ENCODE measurements around the gene LACRT. TPM values are rescaled to one million over a fixed set of nuclear protein-coding genes. Genes with fewer than 3 reads are reported as not detected.

The LACRT gene, protein sequence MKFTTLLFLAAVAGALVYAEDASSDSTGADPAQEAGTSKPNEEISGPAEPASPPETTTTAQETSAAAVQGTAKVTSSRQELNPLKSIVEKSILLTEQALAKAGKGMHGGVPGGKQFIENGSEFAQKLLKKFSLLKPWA
- not detected for total RNA-seq
- polyA plus RNA-seq: not detected
- long read RNA-seq, donor 1: 0 reads
- long read RNA-seq, donor 2: 0 reads
- long read RNA-seq, donor 3: 0 reads
- long read RNA-seq, donor 4: 0 reads
- long read RNA-seq, donor 5: 0 reads
- long read RNA-seq, donor 6: 0 reads
- long read RNA-seq, donor 7: 0 reads
- long read RNA-seq, donor 8: 0 reads
- long read RNA-seq, donor 9: 0 reads
- long read RNA-seq, donor 10: 0 reads

DNA sequence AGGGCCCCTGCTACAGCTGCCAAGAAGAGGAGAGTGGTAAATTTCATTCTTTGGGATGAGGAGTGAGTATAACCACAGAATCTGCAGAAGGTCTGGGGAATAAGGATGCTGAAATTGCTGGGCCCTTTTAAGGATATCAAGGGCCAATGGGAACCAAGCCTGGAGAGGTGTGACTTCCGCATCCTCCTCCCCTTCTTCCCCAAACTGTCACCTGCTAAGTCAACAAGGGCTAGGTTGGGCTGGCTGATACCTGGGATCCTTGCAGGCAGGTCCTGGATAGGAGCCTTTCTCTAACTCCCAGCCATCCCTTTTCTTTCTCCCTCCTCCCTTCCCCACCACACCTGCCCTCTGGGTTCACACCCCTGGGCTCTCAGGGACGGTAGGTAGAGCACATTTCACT is at the start of gene LACRT:
LACRT (minus strand) TSS at position 101 of the 400 bp plus-strand sequence; CDS start at position 47, 54 bp downstream.
- intact Hi-C loops (cut with DNase I; ENCODE audit: low total_unique reads): no loop called here
- H3K27ac ChIP-seq: no peak within 1 kb of the TSS
- H3K4me3 ChIP-seq: no peak within 1 kb of the TSS
- 56 to 75% (median 61%) methylated on average over 2 of the region's 2 CpGs for WGBS, 5 donors
- TF ChIP-seq, protein P1, sequence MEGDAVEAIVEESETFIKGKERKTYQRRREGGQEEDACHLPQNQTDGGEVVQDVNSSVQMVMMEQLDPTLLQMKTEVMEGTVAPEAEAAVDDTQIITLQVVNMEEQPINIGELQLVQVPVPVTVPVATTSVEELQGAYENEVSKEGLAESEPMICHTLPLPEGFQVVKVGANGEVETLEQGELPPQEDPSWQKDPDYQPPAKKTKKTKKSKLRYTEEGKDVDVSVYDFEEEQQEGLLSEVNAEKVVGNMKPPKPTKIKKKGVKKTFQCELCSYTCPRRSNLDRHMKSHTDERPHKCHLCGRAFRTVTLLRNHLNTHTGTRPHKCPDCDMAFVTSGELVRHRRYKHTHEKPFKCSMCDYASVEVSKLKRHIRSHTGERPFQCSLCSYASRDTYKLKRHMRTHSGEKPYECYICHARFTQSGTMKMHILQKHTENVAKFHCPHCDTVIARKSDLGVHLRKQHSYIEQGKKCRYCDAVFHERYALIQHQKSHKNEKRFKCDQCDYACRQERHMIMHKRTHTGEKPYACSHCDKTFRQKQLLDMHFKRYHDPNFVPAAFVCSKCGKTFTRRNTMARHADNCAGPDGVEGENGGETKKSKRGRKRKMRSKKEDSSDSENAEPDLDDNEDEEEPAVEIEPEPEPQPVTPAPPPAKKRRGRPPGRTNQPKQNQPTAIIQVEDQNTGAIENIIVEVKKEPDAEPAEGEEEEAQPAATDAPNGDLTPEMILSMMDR (IDR thresholded peaks at IDR 0.05): no peak
- no peak for TF ChIP-seq EP300 (IDR thresholded peaks at IDR 0.05)
- TF ChIP-seq POLR2AphosphoS5 (IDR thresholded peaks at IDR 0.05): no peak
- no peak for TF ChIP-seq POLR2A (IDR thresholded peaks at IDR 0.05)
- H3K36me3 ChIP-seq: no peaks in the 10 kb centered on the region
- no peak for DNase-seq
- H3K9me3 ChIP-seq: no peaks in the 10 kb centered on the region
- peaks cover 0 to 5% (median 0%) of the 10 kb centered on the region in 3 donors for H3K27me3 ChIP-seq
- H3K4me1 ChIP-seq: no peaks in the 10 kb centered on the region

DNA sequence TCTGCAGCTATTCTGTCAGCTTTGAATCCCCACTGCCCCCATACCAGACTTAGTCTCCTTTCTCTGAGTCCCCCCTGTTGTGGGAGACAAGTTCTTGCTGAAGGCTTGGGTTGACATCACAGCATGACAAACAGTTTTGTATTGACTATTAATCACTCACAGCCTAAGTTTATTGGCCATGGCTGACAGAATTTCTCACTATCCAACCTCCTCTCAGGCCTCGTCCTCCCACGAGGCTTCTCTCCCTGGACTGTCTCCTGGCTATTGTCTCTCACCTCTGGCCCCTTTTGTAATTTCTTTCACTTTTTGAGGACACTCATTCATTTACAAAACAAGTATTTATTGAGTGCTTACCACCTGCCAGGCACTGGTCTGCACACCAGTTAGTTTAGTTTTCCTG is 48.7 kb upstream of the LACRT start:
- intact Hi-C loops (cut with DNase I; ENCODE audit: low total_unique reads): no loop called here
- no peak for DNase-seq

DNA sequence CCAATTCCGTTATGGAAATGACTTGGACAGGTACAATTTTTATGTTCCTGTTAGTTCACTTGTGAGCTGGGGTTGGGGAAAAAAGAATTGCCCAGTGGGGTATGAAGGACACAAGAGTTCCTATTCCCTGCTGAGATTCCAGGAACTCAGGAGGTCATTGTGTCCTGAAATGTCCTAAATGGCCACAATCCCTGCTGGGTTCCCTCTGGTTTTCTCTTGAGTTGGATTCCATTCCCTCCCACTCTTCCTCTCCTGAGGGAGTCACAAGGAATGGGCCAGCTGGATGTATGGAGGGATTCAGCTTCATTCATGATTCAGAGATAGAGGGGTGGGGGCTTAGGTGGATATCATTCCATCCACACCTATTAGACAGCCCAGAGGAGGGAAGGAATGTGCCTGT is 48.0 kb upstream of the LACRT start:
- H3K9me3 ChIP-seq: peaks cover 0 to 8% (median 5%) of the 10 kb centered on the region in 4 donors
- no peaks in the 10 kb centered on the region for H3K36me3 ChIP-seq
- peaks cover 0 to 28% (median 0%) of the 10 kb centered on the region in 3 donors for H3K27me3 ChIP-seq
- H3K4me3 ChIP-seq: no peak overlapping the region
- TF ChIP-seq POLR2AphosphoS5 (IDR thresholded peaks at IDR 0.05) (no peak), EP300 (IDR thresholded peaks at IDR 0.05) (no peak), POLR2A (IDR thresholded peaks at IDR 0.05) (no peak)
- TF ChIP-seq, protein P1 (IDR thresholded peaks at IDR 0.05): no peak
- WGBS, 5 donors: 73 to 100% (median 81%) methylated on average over 1 of the region's 1 CpG
- DNase-seq: no peak
- no peak overlapping the region for H3K27ac ChIP-seq
- intact Hi-C loops (cut with DNase I; ENCODE audit: low total_unique reads): no loop called here
- peaks cover 0 to 15% (median 11%) of the 10 kb centered on the region in 4 donors for H3K4me1 ChIP-seq

More for the DNA sequence above, 48.7 kb upstream of the LACRT start:
- WGBS, 5 donors: 50 to 61% (median 56%) methylated on average over 2 of the region's 2 CpGs
- no peaks in the 10 kb centered on the region for H3K36me3 ChIP-seq
- peaks cover 0 to 15% (median 11%) of the 10 kb centered on the region in 4 donors for H3K4me1 ChIP-seq
- peaks cover 0 to 8% (median 5%) of the 10 kb centered on the region in 4 donors for H3K9me3 ChIP-seq
- no peak overlapping the region for H3K27ac ChIP-seq
- TF ChIP-seq POLR2A (IDR thresholded peaks at IDR 0.05) (no peak), POLR2AphosphoS5 (IDR thresholded peaks at IDR 0.05) (no peak), EP300 (IDR thresholded peaks at IDR 0.05) (no peak)
- TF ChIP-seq, protein P1 (IDR thresholded peaks at IDR 0.05): no peak
- H3K27me3 ChIP-seq: peaks cover 0 to 28% (median 0%) of the 10 kb centered on the region in 3 donors
- H3K4me3 ChIP-seq: no peak overlapping the region

DNA sequence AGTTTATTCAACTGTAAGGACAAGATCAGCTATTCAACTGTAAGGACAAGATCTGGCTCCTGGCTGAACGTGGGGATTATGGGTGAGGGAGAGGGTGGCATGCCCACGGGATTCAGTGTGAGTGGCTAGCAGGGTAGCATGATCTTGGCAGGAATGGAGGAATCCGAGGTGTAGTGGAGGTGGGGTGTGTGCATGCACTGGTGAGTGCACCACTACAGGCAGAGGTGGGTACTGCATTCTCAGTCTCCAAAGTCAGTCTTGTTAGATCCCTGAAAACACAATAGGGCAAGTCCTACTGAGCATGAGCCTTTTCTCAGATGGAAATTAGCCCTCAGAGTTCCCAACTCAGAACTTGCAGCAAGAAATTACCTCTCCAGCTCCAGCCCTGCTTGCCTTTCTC is 45.7 kb upstream of the LACRT start:
- intact Hi-C loops (cut with DNase I; ENCODE audit: low total_unique reads): no loop called here
- 38 to 56% (median 54%) methylated on average over 3 of the region's 3 CpGs for WGBS, 5 donors
- peak; percentile 20 to 37 for DNase-seq
- H3K4me1 ChIP-seq: peaks cover 0 to 13% (median 11%) of the 10 kb centered on the region in 4 donors
- no peak overlapping the region for H3K27ac ChIP-seq
- H3K36me3 ChIP-seq: no peaks in the 10 kb centered on the region
- H3K27me3 ChIP-seq: peaks cover 0 to 29% (median 0%) of the 10 kb centered on the region in 3 donors
- H3K9me3 ChIP-seq: no peaks in the 10 kb centered on the region
- TF ChIP-seq EP300 (IDR thresholded peaks at IDR 0.05) (no peak), POLR2A (IDR thresholded peaks at IDR 0.05) (no peak), POLR2AphosphoS5 (IDR thresholded peaks at IDR 0.05) (no peak)
- TF ChIP-seq, protein P1 (IDR thresholded peaks at IDR 0.05): peak in 3 of 7 experiments; percentile 23 to 30 (median 25)
- no peak overlapping the region for H3K4me3 ChIP-seq
